Fibroblast of skin of left quadriceps (primary cell): Measurements from ENCODE around the gene ATP6V1F.

Source experiments
- DNase-seq, 2 experiments: peaks; one replicate each; pipeline ENCODE4 v3.0.0-alpha.2; 2013; ENCODE audit warnings: low read depth in 2 of 2

The ATP6V1F gene

GRCh38 chr7:128835790-128836641, 26.6 kb upstream of the ATP6V1F start:
- no peak for DNase-seq

DNA sequence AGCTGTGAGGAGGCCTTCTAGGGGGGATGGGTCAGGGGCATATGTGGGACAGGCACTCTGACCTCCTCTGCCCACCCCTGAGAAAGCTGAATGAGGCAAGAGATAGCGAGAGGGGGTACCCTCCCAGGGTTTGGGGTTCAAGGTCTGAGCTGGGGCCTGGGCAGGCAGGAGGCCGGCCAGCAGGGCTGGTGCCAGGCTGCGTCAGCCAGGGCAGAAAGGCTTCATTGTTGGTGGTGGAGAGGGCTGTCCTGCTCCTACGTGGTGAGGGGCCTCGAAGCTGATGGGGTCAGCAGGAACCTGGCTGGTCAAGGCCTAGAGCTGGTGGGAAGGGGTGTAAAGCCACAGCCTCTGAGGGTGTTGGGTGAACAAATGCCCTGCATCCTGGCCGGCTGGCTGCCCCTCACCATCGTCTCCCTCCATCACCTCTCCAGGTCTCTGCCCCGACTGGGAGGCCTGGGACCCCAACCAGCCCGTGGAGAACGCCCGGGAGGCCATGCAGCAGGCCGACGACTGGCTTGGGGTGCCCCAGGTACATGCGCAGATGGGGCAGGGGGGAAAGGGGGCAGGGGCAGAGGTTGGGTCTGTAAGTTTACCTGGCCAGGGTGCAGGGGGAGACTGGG, 25.8 kb upstream of the ATP6V1F start:
- no peak for DNase-seq

- no peak for DNase-seq
These were observed 25.1 kb upstream of the ATP6V1F start for GRCh38 chr7:128837521-128837921.

DNA sequence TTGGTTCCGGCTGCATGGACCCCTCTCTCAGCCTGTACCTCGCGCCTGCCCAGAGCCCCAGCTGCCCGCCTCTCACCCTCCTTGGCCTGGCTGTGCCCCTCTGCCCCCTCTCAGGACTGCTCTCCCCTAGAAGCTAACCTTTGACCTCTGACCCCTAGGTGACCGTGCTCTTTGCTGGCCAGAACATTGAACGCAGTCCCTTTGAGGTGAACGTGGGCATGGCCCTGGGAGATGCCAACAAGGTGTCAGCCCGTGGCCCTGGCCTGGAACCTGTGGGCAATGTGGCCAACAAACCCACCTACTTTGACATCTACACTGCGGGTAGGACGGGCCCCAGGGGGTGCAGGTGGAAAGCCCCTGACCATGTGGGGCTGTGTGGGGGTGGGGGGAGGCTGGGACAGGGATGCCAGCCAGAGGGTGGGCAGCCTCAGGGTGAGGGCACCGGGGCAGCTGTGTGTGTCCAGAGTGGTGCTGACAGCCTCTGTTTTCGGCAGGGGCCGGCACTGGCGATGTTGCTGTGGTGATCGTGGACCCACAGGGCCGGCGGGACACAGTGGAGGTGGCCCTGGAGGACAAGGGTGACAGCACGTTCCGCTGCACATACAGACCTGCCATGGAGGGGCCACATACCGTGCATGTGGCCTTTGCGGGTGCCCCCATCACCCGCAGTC, 24.4 kb upstream of the ATP6V1F start:
- no peak for DNase-seq

DNA sequence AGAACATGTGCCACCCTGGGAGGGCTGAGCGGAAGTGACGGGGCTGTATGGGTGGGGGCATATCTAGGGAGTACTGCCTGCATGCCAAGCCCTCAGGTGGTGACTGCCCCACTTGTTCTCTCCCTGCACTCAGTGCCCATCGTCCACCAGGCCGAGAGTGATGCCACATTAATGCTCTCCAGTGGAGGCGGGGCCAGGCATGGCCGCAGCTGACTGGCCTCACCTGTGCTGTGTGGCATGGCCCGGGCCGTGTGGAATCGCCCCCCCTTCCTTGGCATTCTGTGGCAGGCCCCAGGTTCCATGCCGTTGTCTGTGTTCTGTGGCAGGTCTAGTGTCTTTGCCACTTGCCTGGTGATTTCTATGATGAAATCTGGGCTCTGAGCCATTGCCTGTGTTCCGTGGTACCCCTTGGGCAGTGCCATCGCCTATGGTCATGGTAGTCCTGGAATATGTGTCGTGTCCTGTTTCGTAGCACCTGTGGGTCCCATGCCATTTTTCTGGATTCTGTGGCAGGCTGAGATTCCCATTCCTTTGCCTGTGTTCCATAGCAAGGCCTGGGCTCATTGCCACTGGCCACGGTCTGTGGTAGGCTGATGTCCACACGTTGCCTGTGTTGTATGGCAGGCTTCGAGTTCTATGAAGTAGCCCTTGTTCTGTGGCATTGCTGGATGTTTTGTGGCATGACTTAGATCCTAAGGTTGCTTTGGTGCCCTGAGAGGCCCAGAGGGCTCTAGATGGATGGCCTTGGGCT, 23.5 kb upstream of the ATP6V1F start:
- DNase-seq: no peak

DNA sequence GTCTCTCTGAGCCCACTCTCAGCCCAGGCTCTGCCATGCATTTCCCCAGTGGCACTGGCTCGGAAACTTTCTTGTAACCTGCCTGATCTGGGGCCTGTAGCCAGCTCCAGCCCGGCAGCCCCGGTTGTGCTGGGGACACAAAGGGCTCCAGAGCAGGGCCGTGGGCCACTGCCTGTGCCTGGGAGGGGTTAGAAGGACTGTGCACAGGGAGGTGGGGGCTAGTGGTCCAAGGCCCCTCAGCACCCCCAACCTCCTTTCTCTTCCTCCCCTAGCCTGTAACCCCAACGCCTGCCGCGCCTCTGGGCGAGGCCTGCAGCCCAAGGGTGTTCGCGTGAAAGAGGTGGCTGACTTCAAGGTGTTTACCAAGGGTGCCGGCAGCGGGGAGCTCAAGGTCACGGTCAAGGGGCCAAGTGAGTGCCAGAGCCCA, 22.9 kb upstream of the ATP6V1F start:
- no peak for DNase-seq

- DNase-seq: no peak
These were observed 22.1 kb upstream of the ATP6V1F start for GRCh38 chr7:128840326-128841170.

DNA sequence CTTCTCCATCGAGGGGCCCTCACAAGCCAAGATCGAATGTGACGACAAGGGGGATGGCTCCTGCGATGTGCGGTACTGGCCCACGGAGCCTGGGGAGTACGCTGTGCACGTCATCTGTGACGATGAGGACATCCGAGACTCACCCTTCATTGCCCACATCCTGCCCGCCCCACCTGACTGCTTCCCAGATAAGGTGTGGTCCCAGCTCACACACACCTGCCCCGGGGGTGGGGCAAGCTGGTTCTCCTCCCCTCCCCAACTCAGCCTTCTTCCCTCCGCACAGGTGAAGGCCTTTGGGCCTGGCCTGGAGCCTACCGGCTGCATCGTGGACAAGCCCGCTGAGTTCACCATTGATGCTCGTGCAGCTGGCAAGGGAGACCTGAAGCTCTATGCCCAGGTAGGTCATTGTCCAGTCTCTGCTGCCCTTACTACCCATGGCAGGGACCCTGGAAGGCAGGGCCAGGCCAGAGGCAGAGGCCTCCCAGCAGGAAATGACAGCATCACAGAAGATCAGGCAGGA, 21.4 kb upstream of the ATP6V1F start:
- no peak for DNase-seq

- DNase-seq: no peak
These were observed 20.6 kb upstream of the ATP6V1F start for GRCh38 chr7:128841921-128842673.

- DNase-seq: no peak
These were observed 19.7 kb upstream of the ATP6V1F start for GRCh38 chr7:128842674-128843641.

- DNase-seq: no peak
These were observed 18.6 kb upstream of the ATP6V1F start for GRCh38 chr7:128843938-128844621.

GRCh38 chr7:128844777-128845311, 17.8 kb upstream of the ATP6V1F start:
- DNase-seq: no peak

DNA sequence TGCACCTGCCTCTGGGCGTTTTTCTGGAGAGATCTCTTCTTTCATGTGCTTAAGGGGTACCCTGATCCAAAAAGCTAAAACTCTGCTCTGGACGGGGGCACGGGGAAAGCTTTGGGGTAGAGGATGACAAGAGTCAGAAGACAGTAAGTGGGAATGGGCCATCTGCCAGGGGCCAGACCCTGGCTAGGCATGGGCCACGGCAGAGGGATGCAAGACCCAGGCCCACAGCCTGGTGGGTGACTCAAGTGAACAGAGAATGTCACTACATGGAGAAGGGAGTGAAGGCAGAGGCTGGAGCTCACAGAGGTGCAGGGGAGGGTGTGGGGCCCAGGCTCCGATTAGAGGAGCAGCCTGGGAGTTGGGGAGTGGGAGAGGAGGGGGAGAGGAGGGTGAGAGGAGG, 17.2 kb upstream of the ATP6V1F start:
- DNase-seq: no peak

DNA sequence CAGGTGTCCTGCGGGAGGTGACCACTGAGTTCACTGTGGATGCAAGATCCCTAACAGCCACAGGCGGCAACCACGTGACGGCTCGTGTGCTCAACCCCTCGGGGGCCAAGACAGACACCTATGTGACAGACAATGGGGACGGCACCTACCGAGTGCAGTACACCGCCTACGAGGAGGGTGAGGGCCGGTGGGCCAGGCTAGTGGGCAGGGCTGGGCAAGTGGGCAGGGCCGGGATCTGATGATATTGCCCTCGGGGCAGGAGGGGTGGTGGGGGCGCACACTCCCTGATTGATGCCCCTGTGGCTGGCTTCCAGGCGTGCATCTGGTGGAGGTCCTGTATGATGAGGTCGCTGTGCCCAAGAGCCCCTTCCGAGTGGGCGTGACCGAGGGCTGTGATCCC, 16.7 kb upstream of the ATP6V1F start:
- DNase-seq: no peak

- no peak for DNase-seq
These were observed 15.7 kb upstream of the ATP6V1F start for GRCh38 chr7:128846781-128847444.

- no peak for DNase-seq
These were observed 14.9 kb upstream of the ATP6V1F start for GRCh38 chr7:128847721-128848211.
